ENCODE measurements around the gene PCDHA10. TPM values are rescaled to one million over a fixed set of nuclear protein-coding genes. Genes with fewer than 3 reads are reported as not detected.
"Not testable (repeated sequence)": the region's sequence is repeated elsewhere in the genome, so short reads cannot be mapped to it uniquely, and the experiment has no call there.

PCDHA10 gene
- total RNA-seq, 1 experiment from 2014 or later = 10.7 TPM

DNA sequence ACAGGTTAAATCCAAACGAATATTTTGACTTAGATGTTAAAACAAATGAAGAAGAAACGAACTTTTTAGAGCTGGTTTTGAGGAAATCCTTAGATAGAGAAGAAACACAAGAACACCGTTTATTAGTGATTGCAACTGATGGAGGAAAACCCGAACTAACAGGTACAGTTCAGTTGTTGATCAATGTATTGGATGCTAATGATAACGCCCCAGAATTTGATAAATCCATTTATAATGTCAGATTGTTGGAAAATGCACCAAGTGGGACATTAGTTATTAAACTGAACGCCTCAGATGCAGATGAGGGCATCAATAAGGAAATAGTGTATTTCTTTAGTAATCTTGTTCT lies 33.4 kb upstream of the PCDHA10 start:
- H2BK12ac ChIP-seq (ENCODE audit: insufficient read length, low read depth, low read length) = no peak overlapping the region
- H3K9me3 Mint-ChIP-seq = peaks cover 0 to 16% of the 10 kb centered on the region in 2 experiments; a peak in 2 of 5 replicates
- H2BK15ac ChIP-seq (ENCODE audit: low read depth, low read length) = no peak overlapping the region
- no peak overlapping the region for H3K9ac ChIP-seq (ENCODE audit: extremely low read depth, insufficient read length, low read length)
- H2BK120ac ChIP-seq (ENCODE audit: low read depth, low read length, poor library complexity, severe bottlenecking) = no peak overlapping the region
- peaks cover 9 to 18% (median 15%) of the 10 kb centered on the region in 3 experiments for H3K36me3 Mint-ChIP-seq (ENCODE audit: insufficient read depth in 1 of 3, low read depth in 3 of 3)
- no peaks in the 10 kb centered on the region for H3K79me1 ChIP-seq (ENCODE audit: insufficient read depth, low read depth, low read length, poor library complexity, severe bottlenecking)
- no peak overlapping the region for H2BK5ac ChIP-seq (ENCODE audit: insufficient read length, low read length)
- H3K4ac ChIP-seq (ENCODE audit: low read depth, low read length) = no peak overlapping the region
- no peak overlapping the region for H2AK5ac ChIP-seq (ENCODE audit: insufficient read length, low read length)
- H3K27ac ChIP-seq (ENCODE audit: insufficient read length, low read depth, low read length) = no peak overlapping the region
- H3K4me2 ChIP-seq (ENCODE audit: insufficient read depth, insufficient read length, low read length) = no peak overlapping the region
- H3K79me2 ChIP-seq (ENCODE audit: insufficient read depth, low read length) = no peaks in the 10 kb centered on the region
- no peaks in the 10 kb centered on the region for H3K27me3 ChIP-seq (ENCODE audit: insufficient read depth, low read length)
- H3K4me1 Mint-ChIP-seq = peaks cover 0 to 3% of the 10 kb centered on the region in 2 experiments; a peak in 2 of 4 replicates
- H3K18ac ChIP-seq (ENCODE audit: insufficient read length, low read depth, low read length) = no peak overlapping the region
- H2BK20ac ChIP-seq (ENCODE audit: low read depth, low read length, poor library complexity, severe bottlenecking) = no peak overlapping the region
- no peak overlapping the region for H3K23ac ChIP-seq (ENCODE audit: insufficient read length, low read depth, low read length)
- H2AFZ ChIP-seq (ENCODE audit: low read length) = no peak overlapping the region
- WGBS (ENCODE audit: extremely low coverage, insufficient read length, low lambda C conversion rate) = no CpG with 5 or more reads among the region's 6 CpGs
- TF ChIP-seq, protein P1, sequence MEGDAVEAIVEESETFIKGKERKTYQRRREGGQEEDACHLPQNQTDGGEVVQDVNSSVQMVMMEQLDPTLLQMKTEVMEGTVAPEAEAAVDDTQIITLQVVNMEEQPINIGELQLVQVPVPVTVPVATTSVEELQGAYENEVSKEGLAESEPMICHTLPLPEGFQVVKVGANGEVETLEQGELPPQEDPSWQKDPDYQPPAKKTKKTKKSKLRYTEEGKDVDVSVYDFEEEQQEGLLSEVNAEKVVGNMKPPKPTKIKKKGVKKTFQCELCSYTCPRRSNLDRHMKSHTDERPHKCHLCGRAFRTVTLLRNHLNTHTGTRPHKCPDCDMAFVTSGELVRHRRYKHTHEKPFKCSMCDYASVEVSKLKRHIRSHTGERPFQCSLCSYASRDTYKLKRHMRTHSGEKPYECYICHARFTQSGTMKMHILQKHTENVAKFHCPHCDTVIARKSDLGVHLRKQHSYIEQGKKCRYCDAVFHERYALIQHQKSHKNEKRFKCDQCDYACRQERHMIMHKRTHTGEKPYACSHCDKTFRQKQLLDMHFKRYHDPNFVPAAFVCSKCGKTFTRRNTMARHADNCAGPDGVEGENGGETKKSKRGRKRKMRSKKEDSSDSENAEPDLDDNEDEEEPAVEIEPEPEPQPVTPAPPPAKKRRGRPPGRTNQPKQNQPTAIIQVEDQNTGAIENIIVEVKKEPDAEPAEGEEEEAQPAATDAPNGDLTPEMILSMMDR (conservative IDR thresholded peaks at IDR 0.05) = no peak
- H4K8ac ChIP-seq (replicated peaks; ENCODE audit: insufficient read length, low read depth, low read length) = no peak overlapping the region
- DNase-seq = no peak
- no peak overlapping the region for H4K91ac ChIP-seq (ENCODE audit: insufficient read length, low read depth, low read length)
- H3K56ac ChIP-seq (ENCODE audit: insufficient read length, low read depth, low read length) = no peak overlapping the region
- no peak overlapping the region for H4K5ac ChIP-seq (ENCODE audit: insufficient read length, low read depth, low read length)
- H4K20me1 ChIP-seq (ENCODE audit: control insufficient read depth, insufficient read depth, insufficient read length) = no peaks in the 10 kb centered on the region
- H3K4me3 Mint-ChIP-seq = no peak overlapping the region
- no peak overlapping the region for H3T11ph ChIP-seq (ENCODE audit: low read length)
- H3K9me3 ChIP-seq (ENCODE audit: control insufficient read depth, low read depth, low read length) = no peaks in the 10 kb centered on the region
- H3K4me1 ChIP-seq (ENCODE audit: insufficient read depth, low read length) = no peaks in the 10 kb centered on the region
- H3K27ac Mint-ChIP-seq = no peak overlapping the region
- peaks cover 3% of the 10 kb centered on the region for H3K23me2 ChIP-seq (ENCODE audit: insufficient read length, low read depth, low read length, poor library complexity, severe bottlenecking)
- no peaks in the 10 kb centered on the region for H3K27me3 Mint-ChIP-seq (ENCODE audit: low read depth)
- no peak overlapping the region for H3K14ac ChIP-seq (ENCODE audit: insufficient read depth, low read length)

DNA sequence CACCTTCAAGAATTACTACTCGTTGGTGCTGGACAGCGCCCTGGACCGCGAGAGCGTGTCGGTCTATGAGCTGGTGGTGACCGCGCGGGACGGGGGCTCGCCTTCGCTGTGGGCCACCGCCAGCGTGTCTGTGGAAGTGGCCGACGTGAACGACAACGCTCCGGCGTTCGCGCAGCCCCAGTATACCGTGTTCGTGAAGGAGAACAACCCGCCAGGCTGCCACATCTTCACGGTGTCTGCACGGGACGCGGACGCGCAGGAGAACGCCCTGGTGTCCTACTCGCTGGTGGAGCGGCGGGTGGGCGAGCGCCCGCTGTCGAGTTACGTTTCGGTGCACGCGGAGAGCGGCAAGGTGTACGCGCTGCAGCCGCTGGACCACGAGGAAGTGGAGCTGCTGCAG lies 32.7 kb upstream of the PCDHA10 start:
- H4K91ac ChIP-seq (ENCODE audit: insufficient read length, low read depth, low read length); H4K5ac ChIP-seq (ENCODE audit: insufficient read length, low read depth, low read length); H2BK120ac ChIP-seq (ENCODE audit: low read depth, low read length, poor library complexity, severe bottlenecking); H3K79me1 ChIP-seq (ENCODE audit: insufficient read depth, low read depth, low read length, poor library complexity, severe bottlenecking); H2AK5ac ChIP-seq (ENCODE audit: insufficient read length, low read length); H3K4ac ChIP-seq (ENCODE audit: low read depth, low read length); H2BK5ac ChIP-seq (ENCODE audit: insufficient read length, low read length); H2AFZ ChIP-seq (ENCODE audit: low read length); H3K27ac ChIP-seq (ENCODE audit: insufficient read length, low read depth, low read length); H3K27me3 ChIP-seq (ENCODE audit: insufficient read depth, low read length); H3K79me2 ChIP-seq (ENCODE audit: insufficient read depth, low read length); DNase-seq; H2BK12ac ChIP-seq (ENCODE audit: insufficient read length, low read depth, low read length); H3T11ph ChIP-seq (ENCODE audit: low read length); H3K14ac ChIP-seq (ENCODE audit: insufficient read depth, low read length); H2BK15ac ChIP-seq (ENCODE audit: low read depth, low read length); H3K4me3 Mint-ChIP-seq; H3K27me3 Mint-ChIP-seq (ENCODE audit: low read depth); H3K56ac ChIP-seq (ENCODE audit: insufficient read length, low read depth, low read length); H3K4me1 ChIP-seq (ENCODE audit: insufficient read depth, low read length); H3K23ac ChIP-seq (ENCODE audit: insufficient read length, low read depth, low read length); H4K20me1 ChIP-seq (ENCODE audit: control insufficient read depth, insufficient read depth, insufficient read length); H3K18ac ChIP-seq (ENCODE audit: insufficient read length, low read depth, low read length); H4K8ac ChIP-seq (replicated peaks; ENCODE audit: insufficient read length, low read depth, low read length); H3K9me3 ChIP-seq (ENCODE audit: control insufficient read depth, low read depth, low read length); H3K27ac Mint-ChIP-seq; H3K4me1 Mint-ChIP-seq; H3K4me2 ChIP-seq (ENCODE audit: insufficient read depth, insufficient read length, low read length); H2BK20ac ChIP-seq (ENCODE audit: low read depth, low read length, poor library complexity, severe bottlenecking); H3K23me2 ChIP-seq (ENCODE audit: insufficient read length, low read depth, low read length, poor library complexity, severe bottlenecking); H3K9ac ChIP-seq (ENCODE audit: extremely low read depth, insufficient read length, low read length): not testable (repeated sequence)
- WGBS (ENCODE audit: extremely low coverage, insufficient read length, low lambda C conversion rate) = no CpG with 5 or more reads among the region's 48 CpGs
- H3K9me3 Mint-ChIP-seq = peaks cover 2 to 16% of the 10 kb centered on the region in 2 experiments; a peak in 3 of 5 replicates
- peaks cover 9 to 18% (median 15%) of the 10 kb centered on the region in 3 experiments for H3K36me3 Mint-ChIP-seq (ENCODE audit: insufficient read depth in 1 of 3, low read depth in 3 of 3)
